ENCODE data around the gene DPRX. TPM values are rescaled to one million over a fixed set of nuclear protein-coding genes. Genes with fewer than 3 reads are reported as not detected.

DPRX gene
- total RNA-seq, 1 experiment from 2014 or later: not detected

- H3K4me1 ChIP-seq (replicated peaks): no peaks in the 10 kb centered on the region
- no peak overlapping the region for H3K4me3 ChIP-seq
- peaks cover 4% of the 10 kb centered on the region; the same call in 1 of the 2 replicates for H3K9me3 ChIP-seq (replicated peaks)
- H3K36me3 ChIP-seq: no peaks in the 10 kb centered on the region
- H3K27me3 ChIP-seq (replicated peaks): no peaks in the 10 kb centered on the region
- no peak overlapping the region for H3K27ac ChIP-seq
- DNase-seq (ENCODE audit: low read depth in 1 of 2, low spot score in 2 of 2): no peak
These were observed 6.8 kb upstream of the DPRX start for GRCh38 chr19:53624771-53625545.

- H3K36me3 ChIP-seq: no peaks in the 10 kb centered on the region
- DNase-seq (ENCODE audit: low read depth in 1 of 2, low spot score in 2 of 2): no peak
- peaks cover 4% of the 10 kb centered on the region; the same call in 1 of the 2 replicates for H3K9me3 ChIP-seq (replicated peaks)
- H3K27ac ChIP-seq: no peak overlapping the region
- no peaks in the 10 kb centered on the region for H3K27me3 ChIP-seq (replicated peaks)
- no peaks in the 10 kb centered on the region for H3K4me1 ChIP-seq (replicated peaks)
- no peak overlapping the region for H3K4me3 ChIP-seq
These were observed 5.3 kb upstream of the DPRX start for GRCh38 chr19:53626486-53626885.

- no peaks in the 10 kb centered on the region for H3K27me3 ChIP-seq (replicated peaks)
- peaks cover 4% of the 10 kb centered on the region; the same call in 1 of the 2 replicates for H3K9me3 ChIP-seq (replicated peaks)
These were observed 4.8 kb upstream of the DPRX start for GRCh38 chr19:53626976-53627375.

GRCh38 chr19:53634768-53635167, 3.0 kb downstream of the DPRX start:
- no peaks in the 10 kb centered on the region for H3K4me1 ChIP-seq (replicated peaks)
- no peak for DNase-seq (ENCODE audit: low read depth in 1 of 2, low spot score in 2 of 2)
- H3K27me3 ChIP-seq (replicated peaks): no peaks in the 10 kb centered on the region
- H3K27ac ChIP-seq: no peak overlapping the region
- no peaks in the 10 kb centered on the region for H3K36me3 ChIP-seq
- H3K4me3 ChIP-seq: no peak overlapping the region
- peaks cover 4% of the 10 kb centered on the region; the same call in 1 of the 2 replicates for H3K9me3 ChIP-seq (replicated peaks)

More at GRCh38 chr19:53626976-53627375, 4.8 kb upstream of the DPRX start:
- Histone ChIP-seq H3K4me3 (no peak overlapping the region), H3K27ac (no peak overlapping the region), H3K4me1 (replicated peaks) (no peaks in the 10 kb centered on the region), H3K36me3 (no peaks in the 10 kb centered on the region)
- DNase-seq (ENCODE audit: low read depth in 1 of 2, low spot score in 2 of 2): no peak

- DNase-seq (ENCODE audit: low read depth in 1 of 2, low spot score in 2 of 2): no peak
- no peaks in the 10 kb centered on the region for H3K36me3 ChIP-seq
- H3K27ac ChIP-seq: no peak overlapping the region
- peaks cover 4% of the 10 kb centered on the region; the same call in 1 of the 2 replicates for H3K9me3 ChIP-seq (replicated peaks)
- H3K4me3 ChIP-seq: no peak overlapping the region
- H3K27me3 ChIP-seq (replicated peaks): no peaks in the 10 kb centered on the region
- no peaks in the 10 kb centered on the region for H3K4me1 ChIP-seq (replicated peaks)
These were observed 7.7 kb downstream of the DPRX start for GRCh38 chr19:53639471-53639870.

GRCh38 chr19:53642381-53643099, 10.7 kb downstream of the DPRX start:
- DNase-seq (ENCODE audit: low read depth in 1 of 2, low spot score in 2 of 2): no peak
- H3K27ac ChIP-seq: no peak overlapping the region
- H3K27me3 ChIP-seq (replicated peaks): no peaks in the 10 kb centered on the region
- no peaks in the 10 kb centered on the region for H3K9me3 ChIP-seq (replicated peaks)
- H3K4me1 ChIP-seq (replicated peaks): no peaks in the 10 kb centered on the region
- H3K36me3 ChIP-seq: no peaks in the 10 kb centered on the region
- no peak overlapping the region for H3K4me3 ChIP-seq

- Histone ChIP-seq H3K4me1 (replicated peaks) (no peaks in the 10 kb centered on the region), H3K36me3 (no peaks in the 10 kb centered on the region), H3K27me3 (replicated peaks) (no peaks in the 10 kb centered on the region), H3K9me3 (replicated peaks) (peaks cover 5% of the 10 kb centered on the region), H3K27ac (no peak overlapping the region), H3K4me3 (no peak overlapping the region)
- DNase-seq (ENCODE audit: low read depth in 1 of 2, low spot score in 2 of 2): no peak
These were observed 12.4 kb downstream of the DPRX start for GRCh38 chr19:53644061-53644816.

- Histone ChIP-seq H3K4me1 (replicated peaks) (no peaks in the 10 kb centered on the region), H3K4me3 (no peak overlapping the region), H3K27me3 (replicated peaks) (no peaks in the 10 kb centered on the region), H3K9me3 (replicated peaks) (peaks cover 7% of the 10 kb centered on the region), H3K27ac (no peak overlapping the region), H3K36me3 (no peaks in the 10 kb centered on the region)
- DNase-seq (ENCODE audit: low read depth in 1 of 2, low spot score in 2 of 2): no peak
These were observed 14.3 kb downstream of the DPRX start for GRCh38 chr19:53646144-53646543.

GRCh38 chr19:53647350-53647749, 15.6 kb downstream of the DPRX start:
- DNase-seq (ENCODE audit: low read depth in 1 of 2, low spot score in 2 of 2): no peak
- no peaks in the 10 kb centered on the region for H3K27me3 ChIP-seq (replicated peaks)
- H3K27ac ChIP-seq: no peak overlapping the region
- H3K4me3 ChIP-seq: no peak overlapping the region
- peaks cover 7% of the 10 kb centered on the region for H3K9me3 ChIP-seq (replicated peaks)
- no peaks in the 10 kb centered on the region for H3K36me3 ChIP-seq
- H3K4me1 ChIP-seq (replicated peaks): no peaks in the 10 kb centered on the region

- no peak for DNase-seq (ENCODE audit: low read depth in 1 of 2, low spot score in 2 of 2)
- no peaks in the 10 kb centered on the region for H3K27me3 ChIP-seq (replicated peaks)
- no peaks in the 10 kb centered on the region for H3K4me1 ChIP-seq (replicated peaks)
- peaks cover 7% of the 10 kb centered on the region for H3K9me3 ChIP-seq (replicated peaks)
- no peak overlapping the region for H3K4me3 ChIP-seq
- H3K36me3 ChIP-seq: no peaks in the 10 kb centered on the region
- H3K27ac ChIP-seq: no peak overlapping the region
These were observed 16.0 kb downstream of the DPRX start for GRCh38 chr19:53647792-53648191.

GRCh38 chr19:53649746-53650593, 18.2 kb downstream of the DPRX start:
- Histone ChIP-seq H3K4me1 (replicated peaks) (no peaks in the 10 kb centered on the region), H3K27me3 (replicated peaks) (no peaks in the 10 kb centered on the region), H3K36me3 (no peaks in the 10 kb centered on the region), H3K4me3 (no peak overlapping the region), H3K27ac (no peak overlapping the region), H3K9me3 (replicated peaks) (peaks cover 10% of the 10 kb centered on the region)
- no peak for DNase-seq (ENCODE audit: low read depth in 1 of 2, low spot score in 2 of 2)

- H3K4me3 ChIP-seq: no peak overlapping the region
- no peaks in the 10 kb centered on the region for H3K36me3 ChIP-seq
- peaks cover 10% of the 10 kb centered on the region for H3K9me3 ChIP-seq (replicated peaks)
These were observed 20.7 kb downstream of the DPRX start for GRCh38 chr19:53652476-53652875.

GRCh38 chr19:53655042-53655665, 23.4 kb downstream of the DPRX start:
- Histone ChIP-seq H3K4me1 (replicated peaks) (no peaks in the 10 kb centered on the region), H3K4me3 (no peak overlapping the region), H3K9me3 (replicated peaks) (peaks cover 8% of the 10 kb centered on the region), H3K36me3 (no peaks in the 10 kb centered on the region), H3K27me3 (replicated peaks) (no peaks in the 10 kb centered on the region), H3K27ac (no peak overlapping the region)
- DNase-seq (ENCODE audit: low read depth in 1 of 2, low spot score in 2 of 2): no peak

More at GRCh38 chr19:53652476-53652875, 20.7 kb downstream of the DPRX start:
- Histone ChIP-seq H3K4me1 (replicated peaks) (no peaks in the 10 kb centered on the region), H3K27ac (no peak overlapping the region), H3K27me3 (replicated peaks) (no peaks in the 10 kb centered on the region)
- no peak for DNase-seq (ENCODE audit: low read depth in 1 of 2, low spot score in 2 of 2)
